Central memory CD8-positive, alpha-beta T cell (primary cell): ENCODE data around the gene SRGAP2C.
"Not testable (repeated sequence)": the region's sequence is repeated elsewhere in the genome, so short reads cannot be mapped to it uniquely, and the experiment has no call there.

Experiments
- ATAC-seq: fragments of 150-1000 bp; cut with Tn5 transposase; replicated peaks from 2 replicates; pipeline ENCODE4 v1.10.0; 2022; ENCODE audit warnings: mild to moderate bottlenecking, moderate FRiP score, moderate number of reproducible peaks; ENCODE audit not compliant: poor library complexity, severe bottlenecking; ENCODE audit errors: extremely low read depth
- DNase-seq, 2 donors: peaks; one replicate each; pipeline ENCODE4 v3.0.0; 2021; ENCODE audit warnings: low spot score in 2 of 2
- H3K27ac Mint-ChIP-seq: one replicate; pipeline ENCODE4 v1.8.0; 2022; ENCODE audit warnings: low read depth, mild to moderate bottlenecking, moderate library complexity, mixed read lengths
- H3K27me3 Mint-ChIP-seq: one replicate; pipeline ENCODE4 v1.8.0; 2022; ENCODE audit warnings: mixed read lengths
- H3K36me3 Mint-ChIP-seq: one replicate; pipeline ENCODE4 v1.8.0; 2022; ENCODE audit warnings: mild to moderate bottlenecking, moderate library complexity, mixed read lengths; ENCODE audit not compliant: insufficient read depth
- H3K4me1 Mint-ChIP-seq: one replicate; pipeline ENCODE4 v1.8.0; 2022; ENCODE audit warnings: mixed read lengths
- H3K4me3 Mint-ChIP-seq: one replicate; pipeline ENCODE4 v1.8.0; 2022; ENCODE audit warnings: mild to moderate bottlenecking, moderate library complexity, mixed read lengths
- H3K9me3 Mint-ChIP-seq: one replicate; pipeline ENCODE4 v1.8.0; 2022; ENCODE audit warnings: mixed read lengths

The SRGAP2C gene

DNA sequence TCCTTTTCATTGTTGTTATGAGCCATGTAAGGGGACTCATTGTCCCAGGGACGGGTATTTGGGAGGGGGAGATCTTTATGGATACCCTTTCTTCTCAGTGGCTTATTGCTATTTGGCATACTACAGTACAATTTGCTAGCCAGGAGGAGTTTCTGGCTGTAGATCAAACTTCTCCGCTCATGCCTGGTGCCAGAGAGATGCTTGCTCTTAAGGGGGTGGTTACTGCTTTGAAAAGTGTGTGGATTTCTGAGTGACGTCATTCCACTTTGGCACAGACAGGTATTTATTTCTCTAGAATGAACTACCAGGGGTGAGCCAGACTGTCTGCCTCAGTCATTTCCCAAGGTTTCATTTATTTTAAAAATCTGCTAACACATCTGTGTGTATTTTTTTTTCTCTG is 131.3 kb downstream of the SRGAP2C start:
- not testable (repeated sequence) for H3K4me3 Mint-ChIP-seq, DNase-seq, H3K36me3 Mint-ChIP-seq, H3K4me1 Mint-ChIP-seq, H3K27me3 Mint-ChIP-seq, H3K9me3 Mint-ChIP-seq, ATAC-seq, H3K27ac Mint-ChIP-seq

DNA sequence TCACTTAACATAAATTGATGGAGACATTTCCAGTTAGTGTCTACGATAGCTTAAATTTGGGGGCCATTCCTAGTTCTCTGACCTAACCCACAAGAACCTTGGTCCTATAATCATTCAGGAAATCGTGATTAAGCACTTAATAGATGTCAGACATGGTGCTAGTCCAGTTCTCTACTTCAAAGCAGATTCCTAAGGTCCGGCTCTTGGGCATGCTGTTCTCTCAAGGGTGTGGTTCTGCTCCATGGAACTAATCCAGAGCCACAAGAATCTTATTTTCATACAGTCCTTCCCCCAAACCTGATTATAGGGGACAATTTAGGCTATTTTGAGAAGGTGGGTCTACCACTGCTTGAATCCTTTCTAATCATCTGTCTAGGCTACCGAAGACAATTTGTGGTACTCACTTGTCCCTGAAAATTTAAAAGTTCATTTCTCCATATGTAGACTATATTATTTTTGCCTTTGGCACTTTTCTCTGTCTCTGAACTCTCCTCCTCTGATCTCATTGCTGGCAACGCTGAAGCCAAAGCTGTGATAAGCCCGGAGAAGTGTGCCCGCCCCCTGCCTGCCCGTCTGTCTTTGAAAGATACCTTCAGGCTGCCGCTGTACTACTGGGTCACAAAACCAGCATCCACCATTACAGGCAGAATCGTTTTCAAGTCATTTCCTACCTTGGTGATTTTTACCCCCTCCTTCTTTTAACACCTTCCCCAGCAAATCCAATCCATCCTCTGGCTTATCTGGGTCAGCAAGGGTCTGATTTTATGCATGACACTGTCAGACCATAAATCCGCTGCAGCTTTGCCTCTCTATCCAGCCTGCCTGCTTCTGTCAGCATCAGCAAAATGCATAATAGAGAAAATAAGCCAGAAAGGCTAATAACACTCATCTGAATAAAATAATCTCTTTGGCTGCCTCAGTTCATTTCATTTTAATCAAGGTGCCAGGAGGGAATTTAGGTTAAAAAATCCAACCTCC is 133.0 kb downstream of the SRGAP2C start:
- H3K36me3 Mint-ChIP-seq, DNase-seq, ATAC-seq, H3K27me3 Mint-ChIP-seq, H3K27ac Mint-ChIP-seq, H3K4me3 Mint-ChIP-seq, H3K9me3 Mint-ChIP-seq, H3K4me1 Mint-ChIP-seq: not testable (repeated sequence)

DNA sequence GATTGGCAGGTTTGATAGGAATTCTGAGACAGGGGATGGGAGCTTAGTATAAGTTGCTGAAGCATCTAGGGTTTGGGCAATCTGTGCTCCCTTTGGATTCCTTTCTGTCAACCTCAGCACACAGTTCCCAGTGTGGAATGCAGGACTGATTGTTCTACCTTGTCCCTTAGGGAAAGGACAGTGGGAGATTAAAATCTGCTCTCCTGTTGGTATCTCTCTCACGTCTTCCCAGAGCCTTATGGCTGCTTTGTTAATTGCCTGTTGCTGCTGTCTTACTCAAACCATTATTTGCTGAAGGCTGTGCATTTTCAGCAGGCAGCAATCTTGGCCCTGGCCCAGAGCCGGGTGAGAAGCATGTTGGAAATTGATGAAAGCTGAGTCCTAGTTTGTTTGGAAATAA is 133.9 kb downstream of the SRGAP2C start:
- not testable (repeated sequence) for H3K4me1 Mint-ChIP-seq, H3K27ac Mint-ChIP-seq, H3K36me3 Mint-ChIP-seq, ATAC-seq, DNase-seq, H3K9me3 Mint-ChIP-seq, H3K4me3 Mint-ChIP-seq, H3K27me3 Mint-ChIP-seq

DNA sequence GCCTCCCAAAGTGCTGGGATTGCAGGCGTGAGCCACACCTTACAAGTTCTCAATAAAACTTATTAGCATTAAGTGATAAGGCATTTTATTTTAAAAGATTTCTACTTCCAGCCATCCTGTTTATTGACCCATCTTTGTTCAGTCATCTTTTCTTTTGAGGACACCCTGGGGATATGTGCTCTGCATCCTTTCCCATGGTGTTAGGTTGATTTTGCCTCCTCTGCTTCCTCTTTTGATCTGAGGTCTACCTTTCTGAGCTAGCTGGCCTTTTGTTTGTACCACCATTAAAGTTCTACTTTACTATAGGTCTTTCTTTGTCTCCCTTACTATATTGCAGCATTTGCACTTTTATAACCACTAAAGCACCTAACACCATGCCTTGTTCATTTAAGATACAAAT is 136.9 kb downstream of the SRGAP2C start:
- not testable (repeated sequence) for H3K36me3 Mint-ChIP-seq, ATAC-seq, H3K4me3 Mint-ChIP-seq, H3K27me3 Mint-ChIP-seq, H3K27ac Mint-ChIP-seq, DNase-seq, H3K9me3 Mint-ChIP-seq, H3K4me1 Mint-ChIP-seq

DNA sequence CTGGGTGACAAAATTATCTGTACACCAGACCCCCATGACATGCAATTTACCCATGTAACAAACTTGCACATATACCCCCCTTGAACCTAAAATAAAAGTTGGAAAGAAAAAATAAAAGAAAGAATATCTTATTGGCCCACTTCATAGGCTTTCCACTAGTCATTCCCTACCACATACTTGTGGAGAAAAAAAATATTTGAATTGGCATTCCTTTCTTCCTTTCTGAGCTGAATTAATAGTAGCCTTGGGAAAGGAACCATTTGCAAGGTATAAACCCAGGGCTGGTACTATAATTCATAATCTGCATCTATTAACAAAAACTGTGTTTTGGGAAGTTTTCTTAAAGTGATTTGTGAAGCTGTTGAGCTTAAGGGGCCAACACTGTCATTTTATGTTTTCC is 140.0 kb downstream of the SRGAP2C start:
- DNase-seq, H3K27ac Mint-ChIP-seq, H3K9me3 Mint-ChIP-seq, H3K4me1 Mint-ChIP-seq, H3K36me3 Mint-ChIP-seq, ATAC-seq, H3K4me3 Mint-ChIP-seq, H3K27me3 Mint-ChIP-seq: not testable (repeated sequence)

DNA sequence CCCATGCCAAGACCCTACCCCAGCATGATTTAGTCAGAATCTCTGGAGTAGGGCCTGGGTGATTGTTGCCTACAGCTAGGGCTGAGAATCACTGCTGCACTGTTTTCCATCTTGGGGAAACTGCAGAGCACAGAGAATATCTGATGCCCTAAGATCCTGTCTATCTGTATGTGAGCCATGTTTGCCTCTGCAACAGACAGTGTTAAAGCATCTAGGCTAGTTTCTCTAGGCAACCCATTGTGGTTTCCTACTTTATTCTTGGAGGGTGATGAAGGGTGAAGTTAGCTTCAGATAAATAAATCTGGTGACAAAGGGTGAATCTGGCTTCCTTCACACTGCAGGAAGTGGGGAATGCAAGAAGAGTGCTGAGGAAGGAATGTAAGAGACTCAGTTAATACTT is 147.4 kb downstream of the SRGAP2C start:
- not testable (repeated sequence) for H3K27ac Mint-ChIP-seq, H3K4me1 Mint-ChIP-seq, H3K36me3 Mint-ChIP-seq, H3K4me3 Mint-ChIP-seq, H3K9me3 Mint-ChIP-seq, ATAC-seq, DNase-seq, H3K27me3 Mint-ChIP-seq

DNA sequence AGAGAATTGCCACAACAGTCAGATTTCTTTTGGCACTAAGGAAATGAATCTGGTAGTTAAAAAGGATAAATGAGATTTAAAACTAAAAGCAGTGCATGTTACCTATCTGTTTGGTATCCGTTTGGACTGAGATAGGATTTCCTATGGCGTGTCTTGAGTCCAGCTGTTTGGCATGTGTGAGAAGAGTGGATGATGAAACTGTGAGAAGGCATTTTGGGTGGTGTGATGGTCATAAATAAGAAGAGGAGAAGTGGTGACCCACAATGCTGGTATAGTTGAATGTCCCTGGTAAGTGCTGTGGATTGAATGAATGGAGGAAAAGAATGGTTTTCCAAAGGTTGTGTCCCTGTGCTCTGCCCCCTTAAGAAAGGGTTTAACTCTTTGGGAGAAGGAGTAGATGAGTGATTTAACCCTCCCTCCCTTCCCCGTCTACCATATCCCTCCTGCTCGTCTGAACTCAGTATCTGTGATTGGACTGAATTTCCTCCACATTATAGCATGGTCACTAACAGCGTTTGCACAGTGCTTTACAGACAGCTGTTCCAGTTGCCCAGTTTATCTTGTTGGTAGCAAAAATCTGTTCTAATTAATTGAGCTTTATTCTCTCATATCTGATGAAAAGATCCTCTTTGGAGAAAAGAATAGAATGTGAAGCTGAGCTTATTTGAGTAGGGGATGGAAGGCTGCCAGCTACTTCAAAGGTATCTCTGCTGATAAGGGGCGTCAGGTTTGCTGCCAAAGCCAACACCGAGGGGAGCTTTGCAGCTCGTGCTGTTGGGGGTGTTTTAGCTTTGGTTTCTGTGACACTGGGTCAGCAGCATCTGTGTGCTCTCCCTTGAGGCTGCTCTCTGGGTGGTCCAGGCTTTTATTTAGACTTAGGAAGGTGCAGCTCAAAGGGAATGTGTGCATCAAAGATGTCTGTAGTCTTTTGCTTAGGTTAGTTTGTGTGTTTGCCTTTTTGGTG is 148.1 kb downstream of the SRGAP2C start:
- H3K4me3 Mint-ChIP-seq, ATAC-seq, H3K36me3 Mint-ChIP-seq, H3K27ac Mint-ChIP-seq, H3K9me3 Mint-ChIP-seq, DNase-seq, H3K4me1 Mint-ChIP-seq, H3K27me3 Mint-ChIP-seq: not testable (repeated sequence)

DNA sequence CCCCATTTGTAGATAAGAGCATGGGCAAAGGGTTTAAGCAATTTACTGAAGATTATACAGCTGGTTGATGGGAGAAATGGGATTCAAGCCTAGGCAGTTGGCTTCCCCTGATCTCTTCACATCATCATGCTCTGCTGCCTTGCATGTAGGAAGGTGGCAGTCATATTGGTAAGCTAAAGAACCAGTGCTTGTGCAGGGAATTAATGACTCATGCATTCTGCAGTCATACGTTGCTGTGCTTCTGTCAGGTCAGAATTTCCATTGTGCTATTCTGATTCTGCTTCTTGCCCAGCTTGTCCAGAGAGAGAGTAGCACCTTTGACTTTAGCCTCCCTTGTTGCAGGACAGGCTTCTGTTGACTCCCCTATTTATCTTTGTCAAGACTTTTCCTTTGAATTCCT is 153.2 kb downstream of the SRGAP2C start:
- DNase-seq, H3K27ac Mint-ChIP-seq: not testable (repeated sequence)

DNA sequence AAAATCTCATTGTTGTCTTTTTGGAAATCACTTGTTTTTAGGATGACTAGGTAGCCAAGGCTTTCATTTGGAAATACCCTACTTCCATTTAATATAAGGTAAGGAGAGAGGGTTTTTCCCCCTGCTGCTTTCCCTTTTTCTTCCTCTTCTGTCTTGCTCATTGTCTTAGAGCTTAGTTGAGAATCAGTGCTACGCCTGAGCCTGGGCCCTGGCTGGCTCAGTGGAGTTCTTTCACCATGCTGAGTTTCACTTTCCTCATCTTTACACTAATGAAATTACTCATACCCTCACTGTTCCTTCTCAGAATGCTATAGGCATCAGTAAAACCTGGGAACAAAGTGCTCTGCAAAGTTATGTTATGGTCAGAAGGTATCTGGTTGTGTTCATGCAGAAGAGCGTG is 154.8 kb downstream of the SRGAP2C start:
- not testable (repeated sequence) for H3K4me1 Mint-ChIP-seq, ATAC-seq, DNase-seq, H3K27me3 Mint-ChIP-seq, H3K9me3 Mint-ChIP-seq, H3K36me3 Mint-ChIP-seq, H3K4me3 Mint-ChIP-seq, H3K27ac Mint-ChIP-seq

More for the DNA sequence above, 153.2 kb downstream of the SRGAP2C start:
- not testable (repeated sequence) for H3K4me1 Mint-ChIP-seq, H3K27me3 Mint-ChIP-seq, H3K9me3 Mint-ChIP-seq, H3K4me3 Mint-ChIP-seq, H3K36me3 Mint-ChIP-seq, ATAC-seq

DNA sequence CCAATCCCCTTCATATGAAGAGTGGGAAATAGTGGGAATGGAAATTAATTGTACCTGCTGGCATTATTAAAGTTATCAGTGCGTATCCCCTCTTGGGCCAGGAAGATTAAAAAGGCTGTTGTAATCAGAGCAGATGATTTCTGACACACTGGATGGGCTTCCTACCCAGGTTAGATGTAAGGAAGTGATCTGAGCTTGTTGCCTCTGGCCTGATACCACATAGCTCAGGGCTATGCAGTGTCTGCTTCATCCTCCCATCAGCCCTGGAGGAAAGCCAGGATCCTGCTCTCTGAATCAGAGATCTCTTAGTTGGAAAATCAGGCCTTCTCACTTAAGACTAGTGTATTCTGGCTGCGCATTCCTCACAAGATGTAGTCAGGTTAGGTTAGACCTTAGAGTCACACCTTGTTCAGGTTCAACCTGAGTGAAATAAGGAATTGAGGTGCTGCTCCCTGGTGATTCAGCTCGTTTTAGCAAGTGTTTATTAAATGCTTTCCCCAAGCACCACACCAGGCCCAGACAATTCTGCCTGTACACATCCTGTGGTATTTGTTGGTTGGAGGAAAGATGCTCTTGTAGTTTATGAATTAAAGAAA is 158.6 kb downstream of the SRGAP2C start:
- H3K27ac Mint-ChIP-seq, ATAC-seq, H3K4me1 Mint-ChIP-seq, DNase-seq, H3K27me3 Mint-ChIP-seq, H3K9me3 Mint-ChIP-seq, H3K36me3 Mint-ChIP-seq, H3K4me3 Mint-ChIP-seq: not testable (repeated sequence)

DNA sequence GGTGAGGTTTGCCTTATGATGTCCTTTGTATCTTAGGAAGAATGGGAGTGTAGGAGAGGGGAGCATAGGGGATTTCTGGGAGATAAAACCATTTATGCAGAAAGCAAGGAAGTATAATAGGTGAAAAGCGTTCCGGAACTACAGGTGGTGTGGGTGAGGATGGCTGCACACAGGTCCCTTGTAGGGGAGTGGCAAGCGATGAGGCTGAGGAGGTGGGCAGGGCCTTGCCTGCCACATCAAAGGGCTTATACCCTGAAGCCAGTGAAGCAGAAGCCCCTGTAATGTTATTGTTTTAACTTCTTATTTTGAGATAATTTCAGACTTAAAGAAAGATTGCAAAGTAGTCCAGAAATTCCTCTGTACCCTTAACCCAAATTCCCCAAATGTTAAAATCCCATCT is 159.6 kb downstream of the SRGAP2C start:
- not testable (repeated sequence) for H3K27me3 Mint-ChIP-seq, DNase-seq, H3K4me1 Mint-ChIP-seq, ATAC-seq, H3K4me3 Mint-ChIP-seq, H3K27ac Mint-ChIP-seq, H3K9me3 Mint-ChIP-seq, H3K36me3 Mint-ChIP-seq

DNA sequence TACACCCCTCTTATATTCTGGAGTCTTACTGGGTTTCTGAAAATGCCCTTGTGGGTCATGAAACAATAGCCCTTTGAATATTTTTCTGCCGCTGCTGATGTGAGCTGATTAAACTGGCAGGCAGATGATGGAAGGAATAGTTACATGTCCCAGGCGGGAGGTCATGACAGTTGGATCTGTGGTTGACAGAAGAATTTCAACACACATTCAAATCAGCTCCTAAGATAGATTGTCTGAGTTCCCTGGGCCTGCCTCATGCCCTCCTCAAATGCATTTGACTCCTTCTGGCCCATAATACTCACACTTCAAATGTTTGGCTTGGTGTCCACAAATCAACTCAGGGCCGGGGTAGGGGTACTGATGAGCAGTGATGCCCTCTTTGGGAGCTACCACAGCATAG is 161.9 kb downstream of the SRGAP2C start:
- not testable (repeated sequence) for ATAC-seq, H3K27ac Mint-ChIP-seq, H3K4me3 Mint-ChIP-seq, H3K4me1 Mint-ChIP-seq, H3K36me3 Mint-ChIP-seq, H3K27me3 Mint-ChIP-seq, DNase-seq, H3K9me3 Mint-ChIP-seq
